Stimulated activated CD4-positive, alpha-beta T cell treated with anti-CD3 and anti-CD28 coated beads, Interleukin-2, amount 100 ng/mL, for 4 hours (primary cell): ENCODE results near the gene ZNF18.

ENCODE experiments used
- DNase-seq: peaks from one replicate; pipeline ENCODE4 v3.0.0-alpha.2; 2020; ENCODE audit warnings: low read depth

ZNF18 gene, protein sequence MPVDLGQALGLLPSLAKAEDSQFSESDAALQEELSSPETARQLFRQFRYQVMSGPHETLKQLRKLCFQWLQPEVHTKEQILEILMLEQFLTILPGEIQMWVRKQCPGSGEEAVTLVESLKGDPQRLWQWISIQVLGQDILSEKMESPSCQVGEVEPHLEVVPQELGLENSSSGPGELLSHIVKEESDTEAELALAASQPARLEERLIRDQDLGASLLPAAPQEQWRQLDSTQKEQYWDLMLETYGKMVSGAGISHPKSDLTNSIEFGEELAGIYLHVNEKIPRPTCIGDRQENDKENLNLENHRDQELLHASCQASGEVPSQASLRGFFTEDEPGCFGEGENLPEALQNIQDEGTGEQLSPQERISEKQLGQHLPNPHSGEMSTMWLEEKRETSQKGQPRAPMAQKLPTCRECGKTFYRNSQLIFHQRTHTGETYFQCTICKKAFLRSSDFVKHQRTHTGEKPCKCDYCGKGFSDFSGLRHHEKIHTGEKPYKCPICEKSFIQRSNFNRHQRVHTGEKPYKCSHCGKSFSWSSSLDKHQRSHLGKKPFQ

DNA sequence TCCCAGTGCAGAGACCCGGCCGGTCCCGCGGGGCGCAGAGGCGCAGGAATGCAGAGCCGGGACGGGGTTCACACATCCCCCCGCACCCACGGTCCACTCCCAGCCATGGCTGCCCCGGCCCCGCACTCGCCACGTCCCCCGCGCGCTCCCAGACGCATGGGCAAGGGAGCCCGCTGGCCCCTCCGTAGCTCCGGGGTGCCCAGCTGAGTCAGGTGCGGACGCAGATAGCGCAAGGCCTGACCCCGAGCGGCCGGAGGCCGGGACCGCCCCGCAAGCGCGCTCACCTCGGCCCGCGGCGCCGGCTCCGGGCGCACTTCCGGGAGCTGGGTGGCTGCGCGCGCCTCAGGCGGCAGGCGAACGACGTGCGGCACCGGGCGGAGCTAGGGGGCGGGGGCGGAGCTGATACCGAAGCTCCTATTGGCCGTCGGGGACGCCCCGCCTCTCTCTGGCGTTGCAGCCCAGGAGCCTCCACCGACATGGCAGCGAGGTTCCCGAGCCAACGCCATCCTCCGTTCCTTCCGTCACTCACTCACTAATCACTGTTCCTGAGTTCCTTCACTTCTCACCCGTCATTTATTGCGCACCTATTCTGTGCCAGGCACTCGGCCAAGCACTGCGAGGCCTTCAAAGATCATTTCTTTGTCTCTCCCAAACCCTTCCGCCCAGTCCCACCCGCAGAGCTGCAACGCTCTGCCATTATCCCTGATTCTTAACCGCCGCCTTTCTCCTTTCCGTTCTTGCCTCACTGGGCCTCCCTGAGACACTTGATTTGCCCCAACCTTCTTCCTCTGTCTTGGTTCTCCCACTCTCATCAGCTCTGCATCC lies at the start of gene ZNF18:
Gene ZNF18, minus strand, starts transcription at position 329 of the 825 bp plus-strand sequence. CDS start 4,646 bp downstream, outside the sequence.
- peak; percentile 95 for DNase-seq

DNA sequence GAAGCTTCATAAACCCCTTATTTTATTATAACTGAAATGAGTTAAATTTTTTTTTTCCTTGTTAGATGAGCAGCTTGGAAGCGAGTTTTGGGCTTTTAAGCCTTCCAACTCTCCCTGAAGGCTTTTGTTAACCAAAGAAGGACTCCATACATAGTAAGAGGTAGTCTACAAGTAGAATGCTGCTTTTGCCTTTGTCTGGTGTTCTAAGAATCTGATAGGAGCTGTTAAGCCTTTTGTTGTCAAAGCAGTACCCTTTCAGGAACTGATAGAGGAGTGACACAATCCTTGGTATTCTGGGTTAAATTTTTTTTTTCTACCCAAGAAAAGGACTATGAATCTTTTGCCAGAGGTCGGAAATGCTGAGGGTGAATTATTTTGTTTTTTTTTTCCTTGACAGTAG lies 49.5 kb upstream of the ZNF18 start:
- DNase-seq, result no peak

DNA sequence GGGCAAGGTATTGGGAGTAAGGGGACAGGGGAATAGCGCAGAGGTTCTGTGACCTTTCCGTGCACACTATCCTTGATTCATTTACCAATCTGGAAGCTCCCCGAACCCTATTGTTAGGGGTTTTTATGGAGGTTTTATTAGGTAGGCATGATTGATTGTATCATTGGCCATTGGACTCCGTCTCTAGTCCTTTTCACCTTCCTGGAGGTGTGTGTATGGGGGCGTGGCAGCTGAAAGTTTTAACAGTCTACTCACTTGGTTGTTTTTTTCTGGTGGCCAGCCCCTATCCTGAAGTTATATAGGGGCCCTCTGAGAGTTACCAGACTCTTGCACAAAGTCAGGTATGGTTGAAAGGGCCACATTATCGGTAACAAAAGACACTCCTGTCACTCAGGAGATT lies 46.4 kb upstream of the ZNF18 start:
- DNase-seq, result no peak

DNA sequence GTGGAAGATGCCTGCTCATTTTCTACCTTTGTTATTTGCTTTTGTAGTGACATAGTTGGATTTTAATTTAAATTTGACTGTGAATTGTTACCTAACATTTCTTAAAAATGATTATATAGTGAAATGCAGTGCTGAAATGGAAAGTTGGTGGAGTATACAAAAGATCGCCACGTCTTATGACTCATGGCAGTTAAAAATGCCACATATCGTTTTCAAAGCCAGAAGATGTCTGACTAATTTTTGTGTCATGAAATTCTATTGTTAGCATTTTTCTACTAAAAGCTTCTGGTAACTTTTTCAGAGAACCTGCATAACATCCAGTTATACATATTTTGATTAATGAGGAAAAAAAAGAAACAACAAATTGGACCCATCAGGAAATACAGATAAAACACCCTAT lies 44.0 kb upstream of the ZNF18 start:
- DNase-seq, result no peak

DNA sequence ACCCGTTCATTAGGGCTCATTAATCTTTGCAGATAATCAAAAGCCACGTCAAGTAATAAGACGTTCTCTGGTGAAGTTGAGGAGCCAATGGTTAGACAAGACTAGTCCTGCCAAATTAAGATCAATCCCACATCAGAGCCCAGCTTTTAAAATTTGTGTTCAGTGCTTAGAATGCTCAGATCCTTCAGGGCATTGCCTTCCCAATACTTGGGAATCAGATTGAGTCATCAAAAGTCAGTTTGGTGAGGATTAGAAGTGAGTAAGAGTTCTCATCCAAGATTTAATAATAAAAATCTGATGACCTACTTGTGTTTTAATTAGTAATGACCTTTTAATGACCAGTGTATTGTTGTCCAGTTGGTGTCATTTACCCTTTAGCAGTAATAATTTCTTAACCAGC lies 43.2 kb upstream of the ZNF18 start:
- no peak for DNase-seq

DNA sequence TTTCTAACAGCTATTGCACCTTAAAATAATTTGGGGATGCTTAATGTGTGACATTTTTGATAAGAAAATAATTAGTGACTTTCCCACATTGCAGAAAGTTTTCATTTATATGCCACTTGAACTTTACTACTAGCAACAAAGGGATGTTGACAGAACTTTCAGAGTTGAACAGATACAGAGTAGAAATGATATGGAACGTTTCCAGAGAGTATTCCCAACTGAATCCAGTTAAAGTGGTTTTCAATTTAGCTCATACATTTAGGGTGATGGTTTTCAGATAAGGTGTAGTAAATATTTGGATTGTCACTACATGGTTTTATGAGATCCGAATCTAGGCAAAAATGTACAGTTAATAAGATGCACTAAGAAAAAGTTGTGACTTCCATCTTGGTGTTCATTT lies 40.7 kb upstream of the ZNF18 start:
- no peak for DNase-seq

DNA sequence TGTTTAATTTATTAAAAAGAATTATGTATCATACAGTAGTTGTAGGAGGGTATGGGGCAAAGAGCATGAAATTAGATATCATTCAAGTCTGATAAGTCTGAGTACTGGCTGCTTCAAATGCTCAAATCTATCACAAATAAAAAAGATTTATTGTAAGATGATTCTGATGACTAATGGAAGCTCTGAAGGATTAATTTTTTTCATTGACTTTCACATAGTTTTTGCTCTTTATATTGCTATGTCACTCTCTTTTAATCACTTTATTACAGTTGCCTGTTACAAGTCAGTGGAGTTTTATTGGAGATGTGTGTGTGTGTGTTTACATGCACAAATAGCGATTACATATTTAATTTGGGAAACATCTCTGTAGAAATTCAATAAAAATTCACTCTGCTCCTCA lies 38.4 kb upstream of the ZNF18 start:
- DNase-seq, result no peak

DNA sequence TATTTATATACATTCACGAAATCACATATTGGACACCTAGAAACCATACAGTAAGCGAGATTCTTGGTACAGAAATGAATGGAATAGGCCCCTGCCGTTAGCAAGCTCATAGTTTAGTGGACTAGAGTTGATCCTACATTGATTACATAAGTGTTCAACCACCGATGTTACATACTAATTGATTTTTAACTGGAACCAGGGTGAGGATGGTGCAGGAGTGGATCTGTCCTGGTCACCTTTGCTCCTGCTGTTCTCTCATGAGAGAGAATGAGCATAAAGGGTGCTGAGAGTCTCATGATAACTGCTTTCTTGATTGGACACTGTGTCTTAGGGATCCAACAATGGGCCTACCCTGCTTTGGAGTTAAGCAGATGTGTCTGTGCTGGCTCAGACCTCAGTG lies 37.3 kb upstream of the ZNF18 start:
- DNase-seq, result no peak

DNA sequence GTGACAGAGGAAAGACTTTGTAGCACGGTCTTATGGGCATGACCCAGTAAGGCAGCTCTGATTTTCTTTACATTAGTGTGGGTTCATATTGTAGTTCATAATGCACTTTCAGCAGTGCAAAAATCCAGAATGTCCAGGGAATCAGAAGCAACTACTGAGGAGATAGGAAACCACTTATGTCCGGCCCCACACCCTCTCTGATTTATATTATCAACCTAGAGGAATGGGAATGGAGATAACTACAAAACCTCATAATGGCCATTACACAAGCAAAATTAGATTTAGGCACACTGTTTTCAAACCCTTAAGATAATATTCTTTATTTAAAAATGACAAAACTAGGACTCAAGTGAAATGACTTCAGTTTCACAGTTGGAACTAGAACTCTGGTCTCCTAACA lies 31.3 kb upstream of the ZNF18 start:
- no peak for DNase-seq

DNA sequence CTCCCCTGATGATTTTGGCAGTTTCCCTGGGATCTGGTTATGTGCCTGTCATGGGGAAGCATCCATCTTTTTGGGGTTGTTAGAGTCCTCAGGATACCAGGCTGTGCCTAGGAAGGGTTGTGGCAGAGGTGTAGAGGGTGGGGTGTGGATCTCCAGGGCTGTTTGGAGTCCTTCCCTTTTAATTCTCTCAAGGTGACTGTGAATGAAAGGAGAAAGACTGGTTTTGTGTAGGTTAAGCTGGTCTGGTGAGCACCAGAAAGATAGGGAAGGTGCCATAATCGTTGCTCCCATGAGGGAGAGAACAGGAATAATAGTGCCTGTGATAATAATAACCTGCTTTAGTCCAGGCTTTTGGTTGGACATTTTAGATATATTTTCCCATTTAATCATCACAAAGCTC lies 30.4 kb upstream of the ZNF18 start:
- DNase-seq, result no peak

DNA sequence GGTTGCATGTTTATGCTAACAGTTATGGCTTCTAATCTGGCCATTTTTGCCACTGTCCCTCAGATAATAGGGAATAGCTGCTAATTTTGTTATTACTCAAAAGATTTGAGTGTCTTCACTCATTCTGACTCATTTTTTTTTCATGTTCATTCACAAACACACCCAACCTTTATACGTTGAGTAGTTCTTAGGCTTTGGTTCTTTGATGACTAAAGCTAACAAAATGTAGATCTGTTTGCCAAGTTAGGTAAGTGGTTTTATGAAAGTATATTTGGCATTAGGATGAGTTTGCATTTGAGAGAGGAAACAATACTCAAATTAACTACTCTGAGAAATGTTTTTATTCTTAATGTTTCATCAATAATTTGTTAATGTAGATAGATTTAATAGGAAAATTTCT lies 27.1 kb upstream of the ZNF18 start:
- DNase-seq, result no peak

DNA sequence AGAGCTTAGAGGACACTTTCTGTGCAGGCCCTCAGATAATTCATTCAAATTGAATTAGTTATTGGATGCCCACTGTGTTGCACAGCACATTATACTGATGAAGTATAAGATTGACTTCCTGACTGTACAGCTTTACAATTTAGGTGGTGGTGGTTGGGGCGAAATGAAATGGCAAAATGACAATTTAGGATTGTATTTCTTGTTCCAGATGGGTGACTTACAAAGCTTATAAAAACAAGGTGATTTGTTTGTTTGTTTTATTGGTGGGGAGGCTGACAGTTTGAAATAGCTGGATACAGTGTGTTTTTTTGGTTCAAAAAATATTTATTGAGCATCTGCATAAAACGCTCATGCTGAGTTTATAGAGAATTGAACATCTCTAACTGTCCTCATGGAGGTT lies 25.0 kb upstream of the ZNF18 start:
- DNase-seq, result no peak

DNA sequence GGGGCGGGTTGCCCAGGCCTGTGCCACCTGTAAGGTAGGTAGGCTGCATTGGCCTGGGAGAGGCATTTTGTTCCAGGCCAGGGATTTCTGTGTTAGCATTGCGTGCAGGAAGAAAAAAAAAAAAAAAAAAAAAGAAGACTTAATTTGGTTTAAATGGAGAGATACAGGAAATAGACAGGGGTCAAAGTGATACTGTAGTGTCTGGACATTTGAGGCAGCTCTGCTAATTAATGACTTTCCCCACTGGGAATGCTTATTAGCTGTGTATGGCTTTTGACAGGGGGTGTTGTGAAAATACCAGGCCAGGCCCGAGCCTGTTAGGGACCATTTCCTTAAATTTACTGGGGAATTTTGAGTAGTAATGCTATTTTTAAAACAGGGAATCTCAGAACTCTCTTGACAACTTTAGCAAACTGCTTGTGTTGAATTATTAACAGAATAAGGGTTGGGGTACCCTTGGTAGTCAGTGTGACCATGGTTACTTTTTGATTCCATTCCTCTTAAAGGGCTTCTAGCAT lies 24.4 kb upstream of the ZNF18 start:
- no peak for DNase-seq

DNA sequence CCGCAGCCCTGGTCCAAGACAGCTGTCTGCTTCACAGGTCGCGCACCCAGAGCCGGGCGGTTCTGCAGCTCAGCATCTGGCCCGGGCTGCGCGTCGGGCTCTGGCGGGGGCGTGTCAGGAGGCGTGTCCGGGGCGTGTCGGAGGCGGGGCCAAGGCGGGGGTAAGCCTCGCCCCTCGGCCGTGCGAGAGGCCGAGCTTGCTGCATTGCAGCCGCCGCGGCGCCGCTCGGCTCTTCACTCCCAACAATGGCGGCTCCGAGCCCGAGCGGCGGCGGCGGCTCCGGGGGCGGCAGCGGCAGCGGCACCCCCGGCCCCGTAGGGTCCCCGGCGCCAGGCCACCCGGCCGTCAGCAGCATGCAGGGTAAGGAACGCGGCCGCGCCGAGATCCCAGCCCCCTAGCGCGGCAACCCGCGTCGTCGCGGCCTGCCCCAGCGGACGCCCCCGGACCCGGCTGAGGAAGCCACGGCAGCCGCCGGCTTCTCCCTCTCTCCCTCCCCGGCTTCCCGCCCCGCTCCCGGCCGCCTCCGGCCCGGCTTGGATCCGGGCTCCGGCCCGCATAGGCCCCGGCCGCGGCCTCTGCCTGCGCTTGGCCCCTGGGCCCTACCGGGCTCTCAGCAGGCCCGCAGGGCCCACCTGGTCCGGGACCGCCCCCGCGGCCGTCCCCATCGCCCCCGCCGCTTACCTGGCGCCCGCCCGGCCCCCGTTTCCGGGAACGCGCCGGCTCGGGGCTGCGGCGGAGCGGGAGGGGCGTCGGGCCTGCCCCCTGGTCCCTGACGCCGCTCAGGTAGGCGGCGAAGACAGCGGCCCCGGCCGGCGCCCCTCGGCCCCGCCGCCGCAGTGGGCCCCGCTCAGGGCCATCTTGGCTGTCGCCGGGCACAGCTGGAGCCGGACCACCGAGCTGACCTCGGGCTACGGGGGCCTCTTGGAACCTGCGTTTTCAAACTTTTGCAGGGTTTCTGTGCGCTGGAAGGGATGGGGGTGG lies 23.7 kb upstream of the ZNF18 start, which contains the start of gene MAP2K4:
Gene MAP2K4, plus strand, starts transcription at position 236 of the 981 bp plus-strand sequence. Its CDS starts 10 bp downstream, at position 246.
- DNase-seq, result peak; percentile 90

DNA sequence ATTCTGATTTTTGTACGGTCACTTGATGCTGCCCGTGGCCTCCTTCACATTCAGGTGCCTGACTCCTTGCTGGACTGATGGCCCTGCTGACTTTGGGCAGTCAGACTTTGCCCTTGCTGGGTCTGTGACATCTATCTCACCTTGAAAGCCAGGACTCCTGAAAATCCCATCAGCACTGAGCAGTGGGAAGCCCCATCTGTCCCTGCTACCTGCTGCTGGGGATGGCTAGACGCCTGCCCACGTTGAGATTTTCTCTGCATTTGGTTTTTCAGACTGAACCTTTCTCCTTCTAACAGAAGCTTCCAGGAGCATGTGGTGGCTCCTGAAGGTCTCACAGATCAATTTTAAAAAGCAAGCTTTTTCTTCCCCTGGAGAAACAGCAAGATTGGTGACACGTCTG lies 10.2 kb upstream of the ZNF18 start:
- DNase-seq, result no peak

DNA sequence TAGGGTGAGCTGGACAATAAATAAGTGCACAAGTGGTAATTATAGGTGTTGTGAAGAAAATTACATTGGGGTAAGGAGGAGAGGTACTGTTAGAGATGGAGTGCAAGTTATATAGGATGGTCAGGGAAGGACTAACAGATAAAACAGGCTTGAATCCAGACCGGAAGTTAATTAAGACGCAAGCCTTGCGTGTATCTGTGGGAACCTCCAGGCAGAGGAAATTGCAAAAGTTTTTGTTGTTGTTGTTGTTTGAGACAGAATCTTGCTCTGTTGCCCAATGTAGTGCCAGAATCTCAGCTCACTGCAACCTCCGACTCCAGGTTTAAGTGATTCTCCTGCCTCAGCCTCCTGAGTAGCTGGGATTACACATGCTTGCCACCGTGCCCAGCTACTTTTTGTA lies 2.4 kb upstream of the ZNF18 start:
- no peak for DNase-seq

DNA sequence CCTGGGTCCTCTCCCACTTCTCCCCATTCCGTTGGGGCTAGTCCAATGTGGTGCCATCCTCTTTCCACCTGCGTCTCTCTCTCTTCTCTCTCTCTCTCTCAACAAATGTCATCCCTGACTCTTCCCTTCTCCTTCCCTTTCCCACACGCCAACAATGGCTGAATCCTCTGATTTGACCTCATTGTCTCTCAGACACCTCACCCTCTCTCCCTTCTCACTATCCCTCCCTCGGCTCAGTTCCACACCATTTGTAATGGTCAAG lies 628 bp upstream of the ZNF18 start:
- DNase-seq, result no peak

DNA sequence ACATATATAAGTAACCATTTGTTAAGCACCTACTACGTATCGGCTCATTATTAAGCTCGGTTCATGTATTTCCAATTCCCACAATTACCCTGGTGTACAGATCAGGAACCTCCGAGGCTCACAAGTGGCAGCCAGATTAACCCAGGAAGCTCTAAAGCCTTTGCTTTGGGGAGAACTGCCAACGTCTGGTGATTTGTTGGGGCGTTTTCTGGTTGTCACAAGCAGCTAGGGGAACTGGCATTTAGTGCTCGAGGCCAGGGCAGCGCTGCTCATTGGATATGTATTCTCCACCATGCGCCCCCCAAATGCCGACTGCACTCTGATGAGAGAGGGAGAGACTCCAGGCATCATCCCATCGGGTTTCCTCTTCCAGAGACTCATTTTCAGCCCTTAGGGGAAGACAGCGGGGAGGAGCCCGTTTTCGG lies 541 bp downstream of the ZNF18 start:
- DNase-seq, result peak; percentile 9

DNA sequence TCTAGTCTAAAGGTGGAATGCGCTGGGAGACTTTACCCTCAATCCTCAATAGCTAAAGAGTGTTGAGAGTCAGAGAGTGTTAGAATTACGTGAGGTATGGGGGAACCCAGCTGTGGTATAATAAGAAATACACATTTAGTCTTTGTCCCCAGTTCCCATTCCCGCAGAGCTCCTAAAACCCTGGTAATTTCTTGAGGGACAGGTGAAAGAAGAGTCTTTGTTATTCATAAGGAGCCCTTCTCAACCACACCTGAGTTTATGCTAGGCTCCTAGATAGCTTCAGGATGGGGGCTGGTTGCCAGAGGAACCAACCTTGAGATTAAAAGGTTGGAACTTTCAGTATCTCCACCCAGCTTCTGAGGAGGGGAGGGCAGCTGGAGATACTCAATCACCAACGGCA lies 5.8 kb downstream of the ZNF18 start:
- DNase-seq, result no peak

DNA sequence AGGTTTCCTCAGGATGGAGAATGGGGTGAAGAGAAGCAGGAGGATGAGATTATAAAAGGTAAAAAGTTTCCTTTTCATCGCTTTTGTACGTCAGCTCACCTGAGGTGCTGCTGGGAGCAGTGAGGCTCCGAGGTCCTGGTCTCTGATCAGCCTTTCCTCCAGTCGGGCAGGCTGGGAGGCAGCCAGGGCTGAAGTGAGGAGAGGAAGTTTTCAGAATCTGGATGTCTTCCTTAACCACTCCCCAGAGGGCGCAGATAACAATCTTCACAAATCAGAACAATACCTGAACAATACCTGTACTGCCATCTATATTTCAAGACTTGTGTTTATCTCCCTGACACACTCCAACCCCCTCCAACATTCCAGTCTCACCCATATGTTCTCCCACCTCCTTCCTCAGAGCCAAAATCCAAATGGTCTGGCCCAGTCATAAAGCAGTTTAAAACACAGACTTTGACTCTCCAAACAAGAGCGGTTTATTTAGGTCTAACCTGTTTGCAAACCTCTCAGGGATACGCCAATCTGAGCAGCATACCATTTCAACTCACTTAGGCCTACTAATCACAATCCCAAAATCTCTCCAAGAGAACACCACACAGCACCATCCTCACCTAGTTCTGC lies 6.8 kb downstream of the ZNF18 start:
- DNase-seq, result no peak

DNA sequence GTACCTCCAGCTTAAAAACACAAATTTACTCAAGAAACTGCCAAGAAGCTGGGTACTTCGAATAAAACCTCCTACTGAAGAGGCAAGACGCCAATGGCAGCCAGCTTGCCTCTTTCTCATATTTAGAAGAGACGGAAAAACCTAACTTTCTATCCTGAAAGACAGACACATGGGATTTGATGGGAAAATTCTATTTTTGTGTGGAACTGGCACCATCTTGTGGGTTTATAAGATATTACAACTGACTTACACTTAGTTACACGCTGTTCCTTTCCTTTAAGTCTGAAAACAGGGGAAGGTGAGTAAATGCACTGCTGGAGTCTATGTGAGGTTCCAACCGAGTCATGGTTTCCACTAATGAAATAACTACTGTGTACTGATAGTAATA lies 10.3 kb downstream of the ZNF18 start:
- no peak for DNase-seq
